GM23338 (cell line): ENCODE data around the gene SLC6A8. TPM values are rescaled to one million over a fixed set of nuclear protein-coding genes. Genes with fewer than 3 reads are reported as not detected.
A peak's percentile ranks its signal among the peaks of the same experiment; 100 is the strongest.

ENCODE experiments used
- ATAC-seq: fragments of 200-7000 bp; cut with Tn5 transposase; 3 replicates; pipeline ENCODE4 v1.9.1; 2020
- DNase-seq: peaks from one replicate; pipeline ENCODE4 v3.0.0-alpha.2; 2015; ENCODE audit warnings: low spot score
- H2AFZ ChIP-seq: fragments of 200-600 bp; sonication (generic); 2 replicates; pipeline ENCODE4 v1.8.0; 2016; ENCODE audit warnings: antibody characterized with exemption, mild to moderate bottlenecking, moderate library complexity
- H3F3A ChIP-seq: fragments of 200-600 bp; sonication (generic); replicated peaks from 2 replicates; pipeline ENCODE4 v1.8.0; 2017; ENCODE audit warnings: antibody characterized with exemption, mixed run types, low read depth
- H3K27ac ChIP-seq: fragments of 200-600 bp; sonication (generic); 2 replicates; pipeline ENCODE4 v1.6.1; 2016; ENCODE audit warnings: low read depth
- H3K27me3 ChIP-seq: fragments of 200-600 bp; sonication (generic); 2 replicates; pipeline ENCODE4 v1.8.0; 2016; ENCODE audit warnings: mild to moderate bottlenecking, mixed run types, moderate library complexity; ENCODE audit not compliant: insufficient read depth
- H3K36me3 ChIP-seq: fragments of 200-600 bp; sonication (generic); 2 replicates; pipeline ENCODE4 v1.8.0; 2016; ENCODE audit warnings: mild to moderate bottlenecking; ENCODE audit not compliant: insufficient read depth
- H3K4me1 ChIP-seq: fragments of 200-600 bp; sonication (generic); 2 replicates; pipeline ENCODE4 v1.8.0; 2016; ENCODE audit warnings: mild to moderate bottlenecking, moderate library complexity; ENCODE audit not compliant: insufficient read depth
- H3K4me2 ChIP-seq: fragments of 200-600 bp; sonication (generic); 2 replicates; pipeline ENCODE4 v1.7.1; 2017; ENCODE audit warnings: mixed run types
- H3K4me3 ChIP-seq: fragments of 200-600 bp; sonication (generic); 2 replicates; pipeline ENCODE4 v1.6.1; 2016; ENCODE audit warnings: mixed run types
- H3K79me2 ChIP-seq: fragments of 200-600 bp; sonication (generic); replicated peaks from 2 replicates; pipeline ENCODE4 v1.8.0; 2017; ENCODE audit warnings: mild to moderate bottlenecking; ENCODE audit not compliant: insufficient read depth
- H3K9me2 ChIP-seq: fragments of 200-600 bp; sonication (generic); 2 replicates; pipeline ENCODE4 v1.8.0; 2017; ENCODE audit not compliant: insufficient read depth
- H4K20me1 ChIP-seq: fragments of 200-600 bp; sonication (generic); replicated peaks from 2 replicates; pipeline ENCODE4 v1.8.0; 2017; ENCODE audit warnings: mild to moderate bottlenecking; ENCODE audit not compliant: insufficient read depth
- H3K27ac Mint-ChIP-seq: 2 replicates; pipeline ENCODE4 v1.8.0; 2020; ENCODE audit warnings: inconsistent platforms, mild to moderate bottlenecking, moderate library complexity, mixed read lengths
- H3K27me3 Mint-ChIP-seq: 3 replicates; pipeline ENCODE4 v1.8.0; 2022; ENCODE audit warnings: low read depth, mild to moderate bottlenecking, moderate library complexity, mixed read lengths, inconsistent platforms; ENCODE audit not compliant: insufficient read depth, poor library complexity
- H3K36me3 Mint-ChIP-seq: 3 replicates; pipeline ENCODE4 v1.8.0; 2021; ENCODE audit warnings: low read depth, mild to moderate bottlenecking, inconsistent platforms, moderate library complexity, mixed read lengths
- H3K4me1 Mint-ChIP-seq: 3 replicates; pipeline ENCODE4 v1.8.0; 2020; ENCODE audit warnings: mild to moderate bottlenecking, inconsistent platforms, mixed read lengths
- H3K4me3 Mint-ChIP-seq: 3 replicates; pipeline ENCODE4 v1.8.0; 2021; ENCODE audit warnings: moderate library complexity, mild to moderate bottlenecking, inconsistent platforms, mixed read lengths
- H3K9me3 Mint-ChIP-seq: 3 replicates; pipeline ENCODE4 v1.8.0; 2020; ENCODE audit warnings: moderate library complexity, mild to moderate bottlenecking, inconsistent platforms, mixed read lengths
- CREB1 ChIP-seq: fragments of 250-450 bp; sonication (Bioruptor Pico); IDR thresholded peaks from 2 replicates; pipeline ENCODE4 v1.5.0; 2020; ENCODE audit warnings: low read depth, mild to moderate bottlenecking, moderate library complexity
- EZH2 ChIP-seq: fragments of 200-600 bp; sonication (generic); IDR thresholded peaks from one replicate; pipeline ENCODE4 v1.8.0; 2017; ENCODE audit warnings: antibody characterized with exemption, mild to moderate bottlenecking, low read depth; ENCODE audit not compliant: unreplicated experiment
- EZH2phosphoT487 ChIP-seq: fragments of 200-600 bp; sonication (generic); IDR thresholded peaks from one replicate; pipeline ENCODE4 v1.8.1; 2018; ENCODE audit warnings: antibody characterized with exemption; ENCODE audit not compliant: unreplicated experiment
- NANOG ChIP-seq: IDR thresholded peaks from 2 replicates; pipeline ENCODE4 v1.6.1; 2016; ENCODE audit warnings: antibody characterized with exemption, borderline replicate concordance
- ZNF114 ChIP-seq: fragments of 250-450 bp; sonication (Bioruptor Pico); IDR thresholded peaks from 2 replicates; pipeline ENCODE4 v1.5.0; 2020; ENCODE audit warnings: mild to moderate bottlenecking, moderate library complexity
- ZNF331 ChIP-seq: fragments of 250-450 bp; sonication (Bioruptor Pico); IDR thresholded peaks from 2 replicates; pipeline ENCODE4 v1.5.0; 2020; ENCODE audit warnings: low read depth, mild to moderate bottlenecking, moderate library complexity
- polyA plus RNA-seq: library from polyadenylated mRNA; unstranded; fragments of >200 nt; fragmentation: Nextera tagmentation; extraction: Ambion mirVana; gene quantifications from 2 replicates; pipeline ENCODE4 v1.2.1, GENCODE V29; 2016
- total RNA-seq: library from RNA; depleted of rRNA; stranded (reverse); fragments of >200 nt; shearing (Covaris generic); gene quantifications from 2 replicates; pipeline ENCODE4 v1.2.3, GENCODE V29; 2014
- TF ChIP-seq, protein P1 (sequence below): IDR thresholded peaks from 2 replicates; pipeline ENCODE4 v1.6.1; 2016; ENCODE audit warnings: antibody characterized with exemption
- TF ChIP-seq, protein P2 (sequence below): IDR thresholded peaks from one replicate; pipeline ENCODE4 v1.6.1; 2018; ENCODE audit warnings: antibody characterized with exemption; ENCODE audit not compliant: unreplicated experiment

The SLC6A8 gene
- total and polyA plus RNA-seq, 2 experiments from 2014 or later = 19.5 to 68.6 TPM

DNA sequence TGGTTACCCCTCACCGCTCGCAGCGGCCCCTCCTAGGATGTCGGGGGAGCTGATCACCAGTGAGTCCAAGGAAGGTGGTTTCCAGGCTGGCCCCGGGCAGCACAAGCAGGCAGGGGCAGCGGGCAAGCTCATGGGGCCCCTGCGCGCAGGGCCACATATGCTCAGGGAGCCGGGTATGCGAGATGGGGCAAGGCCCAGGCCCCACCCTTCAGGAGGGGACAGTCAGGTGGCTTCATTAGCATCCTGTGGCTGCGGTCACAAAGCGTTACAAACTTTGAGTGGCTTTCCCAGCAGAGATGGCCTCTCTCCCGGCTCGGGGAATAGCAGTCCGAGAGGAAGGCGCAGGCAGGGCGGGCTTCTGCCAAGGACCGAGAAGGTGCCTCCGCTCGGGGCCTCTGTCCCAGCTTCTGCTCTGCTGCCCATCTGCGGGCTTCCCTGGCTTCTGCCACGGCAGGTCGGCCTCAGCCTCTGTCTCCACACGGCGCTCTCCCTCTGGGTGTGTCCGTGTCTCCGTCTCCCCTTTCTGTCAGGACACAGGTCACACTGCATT, 50.4 kb downstream of the SLC6A8 start:
- no peak overlapping the region for H3K27ac ChIP-seq
- no peaks in the 10 kb centered on the region for H3K36me3 Mint-ChIP-seq
- peaks cover 5% of the 10 kb centered on the region for H3K27me3 Mint-ChIP-seq
- no peak overlapping the region for H3K4me3 ChIP-seq
- H3K79me2 ChIP-seq = no peaks in the 10 kb centered on the region
- no peaks in the 10 kb centered on the region for H3K36me3 ChIP-seq
- no peak overlapping the region for H2AFZ ChIP-seq
- H3K27ac Mint-ChIP-seq = no peak overlapping the region
- no peak for ATAC-seq
- H3F3A ChIP-seq = no peaks in the 10 kb centered on the region
- TF ChIP-seq ZNF331 (CRISPR knock-in tag) = no peak
- no peak for TF ChIP-seq ZNF114 (CRISPR knock-in tag)
- TF ChIP-seq, protein P1, sequence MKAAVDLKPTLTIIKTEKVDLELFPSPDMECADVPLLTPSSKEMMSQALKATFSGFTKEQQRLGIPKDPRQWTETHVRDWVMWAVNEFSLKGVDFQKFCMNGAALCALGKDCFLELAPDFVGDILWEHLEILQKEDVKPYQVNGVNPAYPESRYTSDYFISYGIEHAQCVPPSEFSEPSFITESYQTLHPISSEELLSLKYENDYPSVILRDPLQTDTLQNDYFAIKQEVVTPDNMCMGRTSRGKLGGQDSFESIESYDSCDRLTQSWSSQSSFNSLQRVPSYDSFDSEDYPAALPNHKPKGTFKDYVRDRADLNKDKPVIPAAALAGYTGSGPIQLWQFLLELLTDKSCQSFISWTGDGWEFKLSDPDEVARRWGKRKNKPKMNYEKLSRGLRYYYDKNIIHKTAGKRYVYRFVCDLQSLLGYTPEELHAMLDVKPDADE = no peak
- TF ChIP-seq CREB1 (CRISPR knock-in tag) = no peak
- TF ChIP-seq, protein P2, sequence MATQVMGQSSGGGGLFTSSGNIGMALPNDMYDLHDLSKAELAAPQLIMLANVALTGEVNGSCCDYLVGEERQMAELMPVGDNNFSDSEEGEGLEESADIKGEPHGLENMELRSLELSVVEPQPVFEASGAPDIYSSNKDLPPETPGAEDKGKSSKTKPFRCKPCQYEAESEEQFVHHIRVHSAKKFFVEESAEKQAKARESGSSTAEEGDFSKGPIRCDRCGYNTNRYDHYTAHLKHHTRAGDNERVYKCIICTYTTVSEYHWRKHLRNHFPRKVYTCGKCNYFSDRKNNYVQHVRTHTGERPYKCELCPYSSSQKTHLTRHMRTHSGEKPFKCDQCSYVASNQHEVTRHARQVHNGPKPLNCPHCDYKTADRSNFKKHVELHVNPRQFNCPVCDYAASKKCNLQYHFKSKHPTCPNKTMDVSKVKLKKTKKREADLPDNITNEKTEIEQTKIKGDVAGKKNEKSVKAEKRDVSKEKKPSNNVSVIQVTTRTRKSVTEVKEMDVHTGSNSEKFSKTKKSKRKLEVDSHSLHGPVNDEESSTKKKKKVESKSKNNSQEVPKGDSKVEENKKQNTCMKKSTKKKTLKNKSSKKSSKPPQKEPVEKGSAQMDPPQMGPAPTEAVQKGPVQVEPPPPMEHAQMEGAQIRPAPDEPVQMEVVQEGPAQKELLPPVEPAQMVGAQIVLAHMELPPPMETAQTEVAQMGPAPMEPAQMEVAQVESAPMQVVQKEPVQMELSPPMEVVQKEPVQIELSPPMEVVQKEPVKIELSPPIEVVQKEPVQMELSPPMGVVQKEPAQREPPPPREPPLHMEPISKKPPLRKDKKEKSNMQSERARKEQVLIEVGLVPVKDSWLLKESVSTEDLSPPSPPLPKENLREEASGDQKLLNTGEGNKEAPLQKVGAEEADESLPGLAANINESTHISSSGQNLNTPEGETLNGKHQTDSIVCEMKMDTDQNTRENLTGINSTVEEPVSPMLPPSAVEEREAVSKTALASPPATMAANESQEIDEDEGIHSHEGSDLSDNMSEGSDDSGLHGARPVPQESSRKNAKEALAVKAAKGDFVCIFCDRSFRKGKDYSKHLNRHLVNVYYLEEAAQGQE = no peak
- TF ChIP-seq EZH2phosphoT487 = no peak
- no peaks in the 10 kb centered on the region for H3K9me2 ChIP-seq
- H3K4me1 Mint-ChIP-seq = peaks cover 7% of the 10 kb centered on the region
- H3K27me3 ChIP-seq = no peaks in the 10 kb centered on the region
- H3K4me2 ChIP-seq = no peak overlapping the region
- no peaks in the 10 kb centered on the region for H3K4me1 ChIP-seq
- no peak for DNase-seq
- H3K4me3 Mint-ChIP-seq = no peak overlapping the region
- no peaks in the 10 kb centered on the region for H4K20me1 ChIP-seq
- H3K9me3 Mint-ChIP-seq = no peaks in the 10 kb centered on the region

DNA sequence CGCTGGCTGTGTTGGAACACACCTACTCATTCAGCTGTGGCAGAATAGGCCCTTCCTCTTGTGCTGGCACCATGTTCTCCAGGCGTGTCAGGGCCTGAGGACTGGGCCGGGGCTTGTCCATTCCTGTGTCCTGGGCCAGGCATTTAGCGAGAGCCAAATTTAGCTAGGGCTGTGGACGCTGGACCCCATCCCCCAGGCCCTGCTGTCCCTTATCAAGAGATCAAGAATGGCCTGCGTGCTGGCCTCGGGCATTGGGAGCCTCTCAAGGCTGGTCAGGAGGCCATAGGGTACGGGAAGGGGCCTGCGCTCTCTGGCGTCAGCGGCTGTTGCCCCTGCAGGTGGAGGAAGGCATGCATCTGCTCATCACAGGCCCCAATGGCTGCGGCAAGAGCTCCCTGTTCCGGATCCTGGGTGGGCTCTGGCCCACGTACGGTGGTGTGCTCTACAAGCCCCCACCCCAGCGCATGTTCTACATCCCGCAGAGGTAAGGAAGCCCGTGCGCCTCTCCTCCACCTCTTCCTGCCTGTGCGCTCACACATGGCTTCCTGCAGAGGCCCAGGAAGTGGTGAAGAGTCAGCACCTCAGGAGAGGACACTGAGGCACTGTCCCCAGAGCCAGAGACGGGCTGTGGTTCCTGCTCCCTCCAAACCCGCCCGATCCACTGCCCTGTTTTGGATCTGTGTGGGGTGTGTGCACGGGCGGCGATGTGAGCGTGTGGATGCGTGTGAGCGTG, 52.2 kb downstream of the SLC6A8 start:
- Histone ChIP-seq H2AFZ (no peak overlapping the region), H3K79me2 (no peaks in the 10 kb centered on the region), H3K4me1 (no peaks in the 10 kb centered on the region), H4K20me1 (no peaks in the 10 kb centered on the region), H3F3A (no peaks in the 10 kb centered on the region), H3K27me3 (no peaks in the 10 kb centered on the region), H3K4me2 (no peak overlapping the region), H3K36me3 (no peaks in the 10 kb centered on the region), H3K27ac (no peak overlapping the region), H3K9me2 (no peaks in the 10 kb centered on the region), H3K4me3 (no peak overlapping the region)
- no peak overlapping the region for H3K4me3 Mint-ChIP-seq
- H3K36me3 Mint-ChIP-seq = no peaks in the 10 kb centered on the region
- ATAC-seq (peak; percentile 34; the same call in 2 of the 3 replicates), DNase-seq (peak; percentile 8)
- no peak overlapping the region for H3K27ac Mint-ChIP-seq
- H3K4me1 Mint-ChIP-seq = peaks cover 10% of the 10 kb centered on the region
- H3K27me3 Mint-ChIP-seq = no peaks in the 10 kb centered on the region
- H3K9me3 Mint-ChIP-seq = no peaks in the 10 kb centered on the region
- TF ChIP-seq EZH2 (no peak), NANOG (no peak)
- TF ChIP-seq, protein P1 = no peak
